ENCODE data around the gene JAKMIP2. TPM values are rescaled to one million over a fixed set of nuclear protein-coding genes. Genes with fewer than 3 reads are reported as not detected.

The JAKMIP2 gene
- total RNA-seq, 1 donor = 1.1 TPM

DNA sequence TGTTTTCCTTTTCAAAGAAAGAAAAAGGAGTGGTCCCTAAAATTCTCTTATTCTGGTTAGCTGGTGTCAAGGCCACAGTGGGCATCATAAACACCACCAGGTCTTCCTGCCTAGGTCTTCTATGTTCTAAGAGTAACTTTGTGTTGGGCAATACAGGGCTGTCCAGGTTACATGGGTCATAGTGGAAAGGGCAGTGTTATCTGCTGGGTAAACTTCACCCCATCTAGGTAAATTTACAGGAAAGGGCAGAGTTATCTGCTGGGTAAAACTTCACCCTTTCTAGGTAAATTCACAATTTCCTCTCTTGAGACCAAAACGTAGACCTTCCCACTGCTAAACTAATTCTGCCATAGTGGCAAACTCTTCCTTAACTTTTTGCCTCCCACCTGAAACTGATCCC, 18.9 kb upstream of the JAKMIP2 start:
- no peaks in the 10 kb centered on the region for H3K79me2 ChIP-seq (ENCODE audit: insufficient read depth, low read length)
- H3K4me1 ChIP-seq (ENCODE audit: insufficient read depth, low read length) = no peaks in the 10 kb centered on the region
- DNase-seq (ENCODE audit: insufficient read length, low spot score, missing footprints) = no peak
- no peaks in the 10 kb centered on the region for H3K36me3 ChIP-seq (ENCODE audit: insufficient read depth, low read length)
- H3K4me2 ChIP-seq (ENCODE audit: insufficient read depth, low read length) = no peak overlapping the region
- H2AFZ ChIP-seq (ENCODE audit: low read length) = no peak overlapping the region
- H3K27ac ChIP-seq (ENCODE audit: low read depth, low read length) = no peak overlapping the region
- H3K9me3 ChIP-seq (ENCODE audit: low read depth, low read length) = no peaks in the 10 kb centered on the region
- no peaks in the 10 kb centered on the region for H4K20me1 ChIP-seq (ENCODE audit: insufficient read depth, low read length)
- H3K27me3 ChIP-seq (ENCODE audit: insufficient read depth, low read length) = no peaks in the 10 kb centered on the region
- no peak overlapping the region for H3K4me3 ChIP-seq (ENCODE audit: insufficient read depth, low read length)
- TF ChIP-seq, protein P1, sequence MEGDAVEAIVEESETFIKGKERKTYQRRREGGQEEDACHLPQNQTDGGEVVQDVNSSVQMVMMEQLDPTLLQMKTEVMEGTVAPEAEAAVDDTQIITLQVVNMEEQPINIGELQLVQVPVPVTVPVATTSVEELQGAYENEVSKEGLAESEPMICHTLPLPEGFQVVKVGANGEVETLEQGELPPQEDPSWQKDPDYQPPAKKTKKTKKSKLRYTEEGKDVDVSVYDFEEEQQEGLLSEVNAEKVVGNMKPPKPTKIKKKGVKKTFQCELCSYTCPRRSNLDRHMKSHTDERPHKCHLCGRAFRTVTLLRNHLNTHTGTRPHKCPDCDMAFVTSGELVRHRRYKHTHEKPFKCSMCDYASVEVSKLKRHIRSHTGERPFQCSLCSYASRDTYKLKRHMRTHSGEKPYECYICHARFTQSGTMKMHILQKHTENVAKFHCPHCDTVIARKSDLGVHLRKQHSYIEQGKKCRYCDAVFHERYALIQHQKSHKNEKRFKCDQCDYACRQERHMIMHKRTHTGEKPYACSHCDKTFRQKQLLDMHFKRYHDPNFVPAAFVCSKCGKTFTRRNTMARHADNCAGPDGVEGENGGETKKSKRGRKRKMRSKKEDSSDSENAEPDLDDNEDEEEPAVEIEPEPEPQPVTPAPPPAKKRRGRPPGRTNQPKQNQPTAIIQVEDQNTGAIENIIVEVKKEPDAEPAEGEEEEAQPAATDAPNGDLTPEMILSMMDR (IDR thresholded peaks at IDR 0.05; ENCODE audit: extremely low read depth, low read depth, low read length) = no peak

DNA sequence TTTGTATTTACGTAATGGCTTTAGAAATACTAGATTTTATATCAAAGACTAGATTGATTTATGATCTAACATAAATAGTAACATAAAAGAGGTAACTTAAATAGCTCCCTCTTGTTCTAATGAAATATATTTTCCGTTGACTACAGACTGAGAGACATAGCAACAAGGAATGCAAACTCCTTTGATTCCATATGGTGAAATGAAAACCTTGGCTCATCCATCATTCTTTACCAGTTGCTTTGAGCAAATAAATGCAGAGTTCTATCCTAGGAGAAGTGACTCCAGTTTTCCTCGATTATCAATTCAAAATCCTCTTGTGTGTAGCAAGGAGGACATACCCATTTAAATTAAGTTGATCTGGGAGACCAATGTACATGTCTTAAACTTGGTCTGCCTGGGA, 18.0 kb upstream of the JAKMIP2 start:
- Histone ChIP-seq H3K36me3 (ENCODE audit: insufficient read depth, low read length) (no peaks in the 10 kb centered on the region), H3K4me3 (ENCODE audit: insufficient read depth, low read length) (no peak overlapping the region)

DNA sequence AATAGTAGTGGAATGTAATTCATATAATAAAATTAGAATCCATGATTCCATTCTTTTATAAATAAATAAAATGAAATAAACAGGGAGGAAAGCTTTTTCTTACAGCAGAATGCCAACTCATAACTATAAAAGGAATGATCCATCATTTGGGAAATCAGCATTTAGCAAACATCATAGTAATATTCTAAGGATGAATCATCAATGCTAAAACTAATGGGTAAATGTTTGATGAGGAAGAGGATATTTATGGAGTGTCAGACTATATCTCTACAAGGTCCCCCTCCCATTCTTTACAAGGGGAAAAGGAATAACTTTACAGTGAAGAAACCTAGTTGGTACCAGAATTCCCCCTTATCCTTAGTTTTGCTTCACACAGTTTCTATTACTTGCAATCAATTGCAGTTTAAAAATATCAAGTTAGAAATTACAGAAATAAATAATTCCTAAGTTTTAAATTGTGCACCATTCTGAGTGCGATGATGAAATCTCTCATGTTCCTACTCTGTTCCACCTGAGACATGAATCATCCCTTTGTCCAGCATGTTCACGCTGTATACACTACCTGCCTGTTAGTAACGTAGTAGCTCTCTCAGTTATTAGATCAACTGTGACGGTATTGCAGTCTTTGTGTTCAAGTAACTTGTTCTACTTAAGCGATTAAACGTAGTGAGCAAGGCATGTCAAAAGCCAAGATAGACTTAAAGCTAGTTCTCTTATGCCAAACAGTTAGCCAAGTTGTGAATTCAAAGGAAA, 14.2 kb upstream of the JAKMIP2 start:
- TF ChIP-seq, protein P1 (IDR thresholded peaks at IDR 0.05; ENCODE audit: extremely low read depth, low read depth, low read length) = no peak
- Histone ChIP-seq H3K4me2 (ENCODE audit: insufficient read depth, low read length) (no peak overlapping the region), H3K36me3 (ENCODE audit: insufficient read depth, low read length) (no peaks in the 10 kb centered on the region), H3K27ac (ENCODE audit: low read depth, low read length) (no peak overlapping the region), H4K20me1 (ENCODE audit: insufficient read depth, low read length) (no peaks in the 10 kb centered on the region), H2AFZ (ENCODE audit: low read length) (no peak overlapping the region), H3K4me3 (ENCODE audit: insufficient read depth, low read length) (no peak overlapping the region), H3K9me3 (ENCODE audit: low read depth, low read length) (no peaks in the 10 kb centered on the region), H3K79me2 (ENCODE audit: insufficient read depth, low read length) (no peaks in the 10 kb centered on the region), H3K4me1 (ENCODE audit: insufficient read depth, low read length) (no peaks in the 10 kb centered on the region), H3K27me3 (ENCODE audit: insufficient read depth, low read length) (no peaks in the 10 kb centered on the region)
- no peak for DNase-seq (ENCODE audit: insufficient read length, low spot score, missing footprints)

More for the DNA sequence above, 18.0 kb upstream of the JAKMIP2 start:
- Histone ChIP-seq H2AFZ (ENCODE audit: low read length) (no peak overlapping the region), H3K4me2 (ENCODE audit: insufficient read depth, low read length) (no peak overlapping the region), H4K20me1 (ENCODE audit: insufficient read depth, low read length) (no peaks in the 10 kb centered on the region), H3K27ac (ENCODE audit: low read depth, low read length) (no peak overlapping the region), H3K79me2 (ENCODE audit: insufficient read depth, low read length) (no peaks in the 10 kb centered on the region), H3K4me1 (ENCODE audit: insufficient read depth, low read length) (no peaks in the 10 kb centered on the region), H3K9me3 (ENCODE audit: low read depth, low read length) (no peaks in the 10 kb centered on the region), H3K27me3 (ENCODE audit: insufficient read depth, low read length) (no peaks in the 10 kb centered on the region)
- TF ChIP-seq, protein P1 (IDR thresholded peaks at IDR 0.05; ENCODE audit: extremely low read depth, low read depth, low read length) = no peak
- no peak for DNase-seq (ENCODE audit: insufficient read length, low spot score, missing footprints)

DNA sequence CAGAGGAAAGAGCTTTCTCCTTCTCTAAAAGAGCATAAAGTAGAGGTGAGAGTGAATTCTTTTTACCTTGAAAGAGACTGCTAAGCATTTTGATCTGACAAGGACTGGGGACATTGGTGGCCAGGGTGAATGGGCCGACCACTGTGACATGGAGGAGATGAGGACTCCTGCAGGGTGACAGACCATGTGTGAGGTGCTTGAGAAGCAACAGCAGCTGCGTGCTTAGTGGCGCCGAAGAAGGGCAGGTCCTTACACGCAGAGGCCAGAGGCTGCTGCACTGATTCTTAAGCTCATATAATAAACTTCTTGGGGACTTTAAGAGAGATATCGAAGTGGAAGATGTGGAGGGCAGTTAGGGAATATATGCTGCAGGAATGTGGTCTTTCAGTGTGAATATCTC, 8.7 kb upstream of the JAKMIP2 start:
- Histone ChIP-seq H3K4me1 (ENCODE audit: insufficient read depth, low read length) (no peaks in the 10 kb centered on the region), H2AFZ (ENCODE audit: low read length) (no peak overlapping the region), H3K36me3 (ENCODE audit: insufficient read depth, low read length) (no peaks in the 10 kb centered on the region), H4K20me1 (ENCODE audit: insufficient read depth, low read length) (no peaks in the 10 kb centered on the region), H3K9me3 (ENCODE audit: low read depth, low read length) (no peaks in the 10 kb centered on the region), H3K4me2 (ENCODE audit: insufficient read depth, low read length) (no peak overlapping the region), H3K27me3 (ENCODE audit: insufficient read depth, low read length) (no peaks in the 10 kb centered on the region), H3K27ac (ENCODE audit: low read depth, low read length) (no peak overlapping the region), H3K79me2 (ENCODE audit: insufficient read depth, low read length) (no peaks in the 10 kb centered on the region), H3K4me3 (ENCODE audit: insufficient read depth, low read length) (no peak overlapping the region)
- no peak for DNase-seq (ENCODE audit: insufficient read length, low spot score, missing footprints)
- TF ChIP-seq, protein P1 (IDR thresholded peaks at IDR 0.05; ENCODE audit: extremely low read depth, low read depth, low read length) = no peak
